Measurements from ENCODE around the gene GALNT2. TPM values are rescaled to one million over a fixed set of nuclear protein-coding genes. Genes with fewer than 3 reads are reported as not detected.

The GALNT2 gene
- total RNA-seq, 1 donor from 2014 or later, result 144 TPM

GRCh38 chr1:230127105-230128054, 60.3 kb downstream of the GALNT2 start:
- DNase-seq (ENCODE audit: low spot score), result no peak

- DNase-seq (ENCODE audit: low spot score), result no peak
Measured at GRCh38 chr1:230128569-230129285, 61.7 kb downstream of the GALNT2 start.

GRCh38 chr1:230129341-230129740, 62.3 kb downstream of the GALNT2 start:
- DNase-seq (ENCODE audit: low spot score), result no peak

GRCh38 chr1:230130172-230130944, 63.3 kb downstream of the GALNT2 start:
- DNase-seq (ENCODE audit: low spot score), result no peak

- no peak for DNase-seq (ENCODE audit: low spot score)
Measured at GRCh38 chr1:230131457-230131856, 64.4 kb downstream of the GALNT2 start.

- no peak for DNase-seq (ENCODE audit: low spot score)
Measured at GRCh38 chr1:230132758-230133157, 65.7 kb downstream of the GALNT2 start.

GRCh38 chr1:230135726-230136125, 68.7 kb downstream of the GALNT2 start:
- no peak for DNase-seq (ENCODE audit: low spot score)

- no peak for DNase-seq (ENCODE audit: low spot score)
Measured at GRCh38 chr1:230136453-230137336, 69.7 kb downstream of the GALNT2 start.

- no peak for DNase-seq (ENCODE audit: low spot score)
Measured at GRCh38 chr1:230137337-230137815, 70.3 kb downstream of the GALNT2 start.

GRCh38 chr1:230138561-230139239, 71.7 kb downstream of the GALNT2 start:
- DNase-seq (ENCODE audit: low spot score), result no peak

GRCh38 chr1:230139315-230139714, 72.3 kb downstream of the GALNT2 start:
- no peak for DNase-seq (ENCODE audit: low spot score)

GRCh38 chr1:230139741-230140140, 72.7 kb downstream of the GALNT2 start:
- DNase-seq (ENCODE audit: low spot score), result no peak

GRCh38 chr1:230140221-230141020, 73.4 kb downstream of the GALNT2 start:
- no peak for DNase-seq (ENCODE audit: low spot score)

- DNase-seq (ENCODE audit: low spot score), result no peak
Measured at GRCh38 chr1:230141021-230141648, 74.1 kb downstream of the GALNT2 start.

- DNase-seq (ENCODE audit: low spot score), result no peak
Measured at GRCh38 chr1:230141797-230142607, 75.0 kb downstream of the GALNT2 start.

- no peak for DNase-seq (ENCODE audit: low spot score)
Measured at GRCh38 chr1:230142608-230143210, 75.7 kb downstream of the GALNT2 start.

GRCh38 chr1:230143534-230143933, 76.5 kb downstream of the GALNT2 start:
- no peak for DNase-seq (ENCODE audit: low spot score)

All from mesenteric fat pad (tissue), 1 donor.